Liver (tissue), 9 donors: ENCODE data around the gene CCDC88C. TPM values are rescaled to one million over a fixed set of nuclear protein-coding genes. Genes with fewer than 3 reads are reported as not detected.

Source experiments
- DNase-seq: peaks from one replicate; pipeline ENCODE4 v3.0.0-alpha.2; 2017; ENCODE audit warnings: low spot score
- H3K27ac ChIP-seq, 2 donors: one replicate each; pipeline ENCODE4 v1.7.0; 2013; ENCODE audit warnings: inconsistent platforms in 2 of 2, low read length in 2 of 2, control low read depth in 1 of 2, low read depth in 1 of 2, mild to moderate bottlenecking in 1 of 2
- H3K27me3 ChIP-seq, 4 donors: one replicate each; pipeline versions ENCODE4 v1.6.1 to v1.7.0; 2013; ENCODE audit warnings: low read length in 3 of 4, inconsistent platforms in 1 of 4, mild to moderate bottlenecking in 1 of 4, moderate library complexity in 1 of 4; ENCODE audit not compliant: control insufficient read depth in 4 of 4, insufficient read depth in 4 of 4
- H3K36me3 ChIP-seq, 4 donors: one replicate each; pipeline versions ENCODE4 v1.6.1 to v1.7.0; 2013; ENCODE audit warnings: low read length in 3 of 4, mild to moderate bottlenecking in 3 of 4, low read depth in 1 of 4, moderate library complexity in 1 of 4; ENCODE audit not compliant: control insufficient read depth in 4 of 4, insufficient read depth in 3 of 4
- H3K4me1 ChIP-seq, 4 donors: one replicate each; pipeline versions ENCODE4 v1.6.1 to v1.7.0; 2013; ENCODE audit warnings: low read length in 3 of 4, mild to moderate bottlenecking in 3 of 4, moderate library complexity in 1 of 4; ENCODE audit not compliant: control insufficient read depth in 4 of 4, insufficient read depth in 4 of 4
- H3K4me3 ChIP-seq, 3 donors: one replicate each; pipeline versions ENCODE4 v1.6.1 to v1.7.0; 2013; ENCODE audit warnings: low read length in 3 of 3, control low read depth in 1 of 3, low read depth in 1 of 3, mild to moderate bottlenecking in 1 of 3
- H3K9ac ChIP-seq, 2 donors: one replicate each; pipeline ENCODE4 v1.7.0; 2013; ENCODE audit warnings: low read length in 2 of 2, mild to moderate bottlenecking in 2 of 2, moderate library complexity in 2 of 2, control low read depth in 1 of 2, low read depth in 1 of 2
- H3K9me3 ChIP-seq, 4 donors: one replicate each; pipeline versions ENCODE4 v1.6.1 to v1.7.0; 2013; ENCODE audit warnings: low read length in 3 of 4; ENCODE audit not compliant: control insufficient read depth in 4 of 4
- ATF3 ChIP-seq: IDR thresholded peaks from 2 replicates; pipeline ENCODE4 v1.6.1; 2016; ENCODE audit warnings: antibody characterized with exemption
- EGR1 ChIP-seq, 2 donors: IDR thresholded peaks; 2 replicates each; pipeline ENCODE4 v1.6.1; 2016 to 2018; ENCODE audit warnings: antibody characterized with exemption in 2 of 2, low read depth in 2 of 2
- FOXA1 ChIP-seq: IDR thresholded peaks from 2 replicates; pipeline ENCODE4 v1.6.1; 2016; ENCODE audit warnings: antibody characterized with exemption
- FOXA2 ChIP-seq: IDR thresholded peaks from 2 replicates; pipeline ENCODE4 v1.6.1; 2016; ENCODE audit warnings: antibody characterized with exemption
- GABPA ChIP-seq, 2 donors: IDR thresholded peaks in 1 of 2; conservative IDR thresholded peaks in 1 of 2; 2 replicates each; pipeline ENCODE4 v1.6.1; 2016; ENCODE audit warnings: antibody characterized with exemption in 2 of 2, mild to moderate bottlenecking in 1 of 2, moderate library complexity in 1 of 2
- HNF4A ChIP-seq, 2 donors: conservative IDR thresholded peaks; 2 replicates each; pipeline ENCODE4 v1.6.1; 2016; ENCODE audit warnings: antibody characterized with exemption in 2 of 2, mild to moderate bottlenecking in 2 of 2
- HNF4G ChIP-seq: IDR thresholded peaks from 2 replicates; pipeline ENCODE4 v1.6.1; 2016; ENCODE audit warnings: antibody characterized with exemption
- JUND ChIP-seq, 2 donors: IDR thresholded peaks; 2 replicates each; pipeline ENCODE4 v1.6.1; 2016; ENCODE audit warnings: antibody characterized with exemption in 2 of 2
- MAX ChIP-seq: IDR thresholded peaks from 2 replicates; pipeline ENCODE4 v1.6.1; 2016; ENCODE audit warnings: antibody characterized with exemption
- NR2F2 ChIP-seq: IDR thresholded peaks from 2 replicates; pipeline ENCODE4 v1.6.1; 2016; ENCODE audit warnings: antibody characterized with exemption
- RAD21 ChIP-seq, 2 donors: IDR thresholded peaks; 2 replicates each; pipeline ENCODE4 v1.6.1; 2016; ENCODE audit warnings: antibody characterized with exemption in 2 of 2, mild to moderate bottlenecking in 2 of 2
- TAF1 ChIP-seq: conservative IDR thresholded peaks from 2 replicates; pipeline ENCODE4 v1.6.1; 2016; ENCODE audit warnings: antibody characterized with exemption, mild to moderate bottlenecking
- YY1 ChIP-seq: IDR thresholded peaks from 2 replicates; pipeline ENCODE4 v1.6.1; 2016; ENCODE audit warnings: antibody characterized with exemption, mild to moderate bottlenecking
- WGBS: extraction: QIAGEN DNeasy Blood & Tissue Kit; methylation state at CpG from one replicate; pipeline ENCODE4 v1.1.7; 2013; 5-methylcytosine and 5-hydroxymethylcytosine counted together
- polyA plus RNA-seq, 2 donors: library from polyadenylated mRNA; stranded (reverse) in 1 of 2; unstranded in 1 of 2; fragments of 200-250 nt in 1 of 2; fragments of >200 nt in 1 of 2; fragmentation: Nextera tagmentation in 1 of 2; extraction: Ambion mirVana in 1 of 2; gene quantifications; one replicate each; pipeline versions ENCODE4 v1.2.1 to v1.2.3, GENCODE V29; 2013 to 2015
- total RNA-seq, 2 donors: library from RNA; depleted of rRNA; stranded (reverse); fragments of >200 nt; gene quantifications; one replicate each; pipeline ENCODE4 v1.2.3, GENCODE V29; 2014
- TF ChIP-seq, protein P1 (sequence below): IDR thresholded peaks from 2 replicates; pipeline ENCODE4 v1.6.1; 2016; ENCODE audit warnings: antibody characterized with exemption, mild to moderate bottlenecking
- TF ChIP-seq, protein P2 (sequence below): IDR thresholded peaks from 2 replicates; pipeline ENCODE4 v1.6.1; 2016; ENCODE audit warnings: antibody characterized with exemption
- donor health status: healthy.
- donor health status: healthy.
- donor health status: healthy.
- donor health status: healthy.
- donor health status: healthy.

CCDC88C gene
- total and polyA plus RNA-seq, 4 donors = 1.3 to 10.8 (median 4.0) TPM

GRCh38 chr14:91419451-91419850 lies 1.8 kb upstream of the CCDC88C start (continued):
- TF ChIP-seq, protein P1, sequence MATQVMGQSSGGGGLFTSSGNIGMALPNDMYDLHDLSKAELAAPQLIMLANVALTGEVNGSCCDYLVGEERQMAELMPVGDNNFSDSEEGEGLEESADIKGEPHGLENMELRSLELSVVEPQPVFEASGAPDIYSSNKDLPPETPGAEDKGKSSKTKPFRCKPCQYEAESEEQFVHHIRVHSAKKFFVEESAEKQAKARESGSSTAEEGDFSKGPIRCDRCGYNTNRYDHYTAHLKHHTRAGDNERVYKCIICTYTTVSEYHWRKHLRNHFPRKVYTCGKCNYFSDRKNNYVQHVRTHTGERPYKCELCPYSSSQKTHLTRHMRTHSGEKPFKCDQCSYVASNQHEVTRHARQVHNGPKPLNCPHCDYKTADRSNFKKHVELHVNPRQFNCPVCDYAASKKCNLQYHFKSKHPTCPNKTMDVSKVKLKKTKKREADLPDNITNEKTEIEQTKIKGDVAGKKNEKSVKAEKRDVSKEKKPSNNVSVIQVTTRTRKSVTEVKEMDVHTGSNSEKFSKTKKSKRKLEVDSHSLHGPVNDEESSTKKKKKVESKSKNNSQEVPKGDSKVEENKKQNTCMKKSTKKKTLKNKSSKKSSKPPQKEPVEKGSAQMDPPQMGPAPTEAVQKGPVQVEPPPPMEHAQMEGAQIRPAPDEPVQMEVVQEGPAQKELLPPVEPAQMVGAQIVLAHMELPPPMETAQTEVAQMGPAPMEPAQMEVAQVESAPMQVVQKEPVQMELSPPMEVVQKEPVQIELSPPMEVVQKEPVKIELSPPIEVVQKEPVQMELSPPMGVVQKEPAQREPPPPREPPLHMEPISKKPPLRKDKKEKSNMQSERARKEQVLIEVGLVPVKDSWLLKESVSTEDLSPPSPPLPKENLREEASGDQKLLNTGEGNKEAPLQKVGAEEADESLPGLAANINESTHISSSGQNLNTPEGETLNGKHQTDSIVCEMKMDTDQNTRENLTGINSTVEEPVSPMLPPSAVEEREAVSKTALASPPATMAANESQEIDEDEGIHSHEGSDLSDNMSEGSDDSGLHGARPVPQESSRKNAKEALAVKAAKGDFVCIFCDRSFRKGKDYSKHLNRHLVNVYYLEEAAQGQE = no peak
- TF ChIP-seq EGR1 (IDR thresholded peaks at IDR 0.05; ENCODE audit: low read depth in 2 of 2) (no peak), JUND (IDR thresholded peaks at IDR 0.05) (no peak), FOXA2 (no peak), GABPA (IDR thresholded peaks at IDR 0.05 in 1 of 2, conservative IDR thresholded peaks at IDR 0.05 in 1 of 2) (no peak)

DNA sequence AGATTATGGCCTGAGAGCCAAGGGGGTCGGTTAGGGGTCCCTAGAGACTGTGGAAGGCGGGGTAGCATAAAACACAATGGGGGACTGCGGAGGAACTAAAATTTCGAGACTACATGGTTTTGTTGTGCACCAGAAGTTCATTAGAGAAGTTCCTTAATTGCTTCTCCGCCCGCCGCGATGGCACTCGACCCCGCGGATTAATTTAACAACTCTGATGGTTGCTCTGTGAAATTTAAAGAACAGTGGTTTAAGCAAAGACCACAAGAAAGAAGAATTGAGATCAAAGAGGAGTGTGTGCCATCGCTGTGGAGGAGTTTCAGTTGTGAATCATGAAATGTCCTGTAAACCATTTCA lies 1.4 kb upstream of the CCDC88C start:
- H3K9me3 ChIP-seq = no peaks in the 10 kb centered on the region
- H3K27ac ChIP-seq = no peak overlapping the region
- TF ChIP-seq, protein P2, sequence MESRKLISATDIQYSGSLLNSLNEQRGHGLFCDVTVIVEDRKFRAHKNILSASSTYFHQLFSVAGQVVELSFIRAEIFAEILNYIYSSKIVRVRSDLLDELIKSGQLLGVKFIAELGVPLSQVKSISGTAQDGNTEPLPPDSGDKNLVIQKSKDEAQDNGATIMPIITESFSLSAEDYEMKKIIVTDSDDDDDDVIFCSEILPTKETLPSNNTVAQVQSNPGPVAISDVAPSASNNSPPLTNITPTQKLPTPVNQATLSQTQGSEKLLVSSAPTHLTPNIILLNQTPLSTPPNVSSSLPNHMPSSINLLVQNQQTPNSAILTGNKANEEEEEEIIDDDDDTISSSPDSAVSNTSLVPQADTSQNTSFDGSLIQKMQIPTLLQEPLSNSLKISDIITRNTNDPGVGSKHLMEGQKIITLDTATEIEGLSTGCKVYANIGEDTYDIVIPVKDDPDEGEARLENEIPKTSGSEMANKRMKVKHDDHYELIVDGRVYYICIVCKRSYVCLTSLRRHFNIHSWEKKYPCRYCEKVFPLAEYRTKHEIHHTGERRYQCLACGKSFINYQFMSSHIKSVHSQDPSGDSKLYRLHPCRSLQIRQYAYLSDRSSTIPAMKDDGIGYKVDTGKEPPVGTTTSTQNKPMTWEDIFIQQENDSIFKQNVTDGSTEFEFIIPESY = no peak
- no peak for TF ChIP-seq GABPA (IDR thresholded peaks at IDR 0.05 in 1 of 2, conservative IDR thresholded peaks at IDR 0.05 in 1 of 2)
- TF ChIP-seq FOXA2 = no peak
- TF ChIP-seq JUND (IDR thresholded peaks at IDR 0.05) = no peak
- no peak for TF ChIP-seq RAD21 (IDR thresholded peaks at IDR 0.05)
- no peak for TF ChIP-seq YY1
- no peak for TF ChIP-seq ATF3
- no peak for TF ChIP-seq TAF1
- TF ChIP-seq HNF4G = no peak
- no peak for TF ChIP-seq NR2F2
- TF ChIP-seq MAX = no peak
- no peak for TF ChIP-seq EGR1 (IDR thresholded peaks at IDR 0.05; ENCODE audit: low read depth in 2 of 2)
- TF ChIP-seq HNF4A (conservative IDR thresholded peaks at IDR 0.05) = no peak
- TF ChIP-seq, protein P1 = no peak
- no peak for TF ChIP-seq FOXA1
- H3K9ac ChIP-seq = no peak overlapping the region
- H3K27me3 ChIP-seq = no peaks in the 10 kb centered on the region
- peak; percentile 34 for DNase-seq
- WGBS = 55% methylated on average over 12 of the region's 12 CpGs
- H3K4me1 ChIP-seq = peaks cover 7 to 31% (median 21%) of the 10 kb centered on the region in 4 donors
- no peak overlapping the region for H3K4me3 ChIP-seq
- no peaks in the 10 kb centered on the region for H3K36me3 ChIP-seq
